A673 (cell line): ENCODE data around the gene EZR. TPM values are rescaled to one million over a fixed set of nuclear protein-coding genes. Genes with fewer than 3 reads are reported as not detected.

Experiments
- BruUV-seq: library from RNA; stranded (reverse); fragments of 400-500 nt; replicated peaks from 2 replicates; lab custom pipeline; 2021; lab: Mats Ljungman, UMichigan
- CTCF ChIA-PET: fragments of 300-600 bp; sonication (Branson Sonifier 250); formaldehyde crosslinking; loops from one replicate; lab custom pipeline; 2022; ENCODE audit warnings: antibody characterized with exemption; lab: Charles Lee
- POLR2A ChIA-PET: fragments of 300-600 bp; sonication (Branson Sonifier 250); formaldehyde crosslinking; loops from one replicate; lab custom pipeline; 2022; ENCODE audit warnings: antibody characterized with exemption; ENCODE audit not compliant: low non-redundant PET; lab: Charles Lee
- DNase-seq: peaks from one replicate; pipeline ENCODE4 v3.0.0-alpha.2; 2015; ENCODE audit warnings: low spot score
- H3K27ac ChIP-seq: fragments of 200-600 bp; sonication (generic); 2 replicates; pipeline ENCODE4 v1.5.1; 2016; ENCODE audit warnings: mixed run types, low read depth, mild to moderate bottlenecking, mixed read lengths, antibody characterized with exemption, low read length; ENCODE audit not compliant: poor library complexity, severe bottlenecking
- H3K27me3 ChIP-seq: fragments of 200-600 bp; sonication (generic); replicated peaks from 2 replicates; pipeline ENCODE4 v1.6.1; 2017; ENCODE audit warnings: mixed run types, low read depth, mild to moderate bottlenecking, mixed read lengths, antibody characterized with exemption, low read length; ENCODE audit not compliant: insufficient read depth, poor library complexity
- H3K36me3 ChIP-seq: fragments of 200-600 bp; sonication (generic); 2 replicates; pipeline ENCODE4 v1.6.1; 2016; ENCODE audit warnings: mixed run types, mild to moderate bottlenecking, mixed read lengths, antibody characterized with exemption, low read length; ENCODE audit not compliant: insufficient read depth, poor library complexity, severe bottlenecking
- H3K4me1 ChIP-seq: fragments of 200-600 bp; sonication (generic); 2 replicates; pipeline ENCODE4 v1.6.1; 2017; ENCODE audit warnings: mixed run types, mild to moderate bottlenecking, mixed read lengths, antibody characterized with exemption, low read length; ENCODE audit not compliant: insufficient read depth, poor library complexity, severe bottlenecking
- H3K4me3 ChIP-seq: fragments of 200-600 bp; sonication (generic); 2 replicates; pipeline ENCODE4 v1.5.1; 2016; ENCODE audit warnings: low read depth, mixed run types, mild to moderate bottlenecking, mixed read lengths, low read length; ENCODE audit not compliant: poor library complexity, severe bottlenecking
- H3K9me3 ChIP-seq: fragments of 200-600 bp; sonication (generic); 2 replicates; pipeline ENCODE4 v1.6.1; 2016; ENCODE audit warnings: mixed run types, low read depth, mild to moderate bottlenecking, mixed read lengths, antibody characterized with exemption, low read length; ENCODE audit not compliant: poor library complexity, severe bottlenecking
- CTCF ChIP-seq: fragments of 300-800, 200-600 bp; sonication (generic); conservative IDR thresholded peaks from 2 replicates; pipeline ENCODE4 v1.5.1; 2017; ENCODE audit warnings: low read depth, mild to moderate bottlenecking, antibody characterized with exemption, low read length, moderate library complexity, mixed read lengths
- EZH2 ChIP-seq: fragments of 200-600 bp; sonication (generic); IDR thresholded peaks from 2 replicates; pipeline ENCODE4 v1.6.1; 2017; ENCODE audit warnings: borderline replicate concordance, low read depth, mild to moderate bottlenecking, mixed read lengths, antibody characterized with exemption, low read length; ENCODE audit not compliant: poor library complexity, severe bottlenecking
- intact Hi-C: fragments of 100-400 bp; cut with micrococcal nuclease; formaldehyde crosslinking; loops from one replicate; pipeline ENCODE4 v1.10.0; 2022; ENCODE audit not compliant: unreplicated experiment
- total RNA-seq: library from RNA; stranded (reverse); gene quantifications from 2 replicates; pipeline ENCODE4 v1.2.3, GENCODE V29; 2021

Gene EZR
- total RNA-seq, 1 experiment from 2014 or later, result 144 TPM

- DNase-seq, result no peak
- H3K27ac ChIP-seq, result no peak overlapping the region
- H3K4me3 ChIP-seq, result no peak overlapping the region
- no peaks in the 10 kb centered on the region for H3K9me3 ChIP-seq
- no TSS peak for BruUV-seq
- intact Hi-C loops, result no loop called here
- ChIA-PET CTCF (no interaction called here), POLR2A (no interaction called here)
- H3K36me3 ChIP-seq, result peaks cover 20% of the 10 kb centered on the region
- H3K4me1 ChIP-seq, result no peaks in the 10 kb centered on the region
- TF ChIP-seq EZH2 (no peak), CTCF (no peak)
- H3K27me3 ChIP-seq, result no peaks in the 10 kb centered on the region
Observed at GRCh38 chr6:158761746-158762145, 57.4 kb downstream of the EZR start.

- TF ChIP-seq CTCF (no peak), EZH2 (no peak)
- Histone ChIP-seq H3K4me1 (no peaks in the 10 kb centered on the region), H3K9me3 (no peaks in the 10 kb centered on the region), H3K4me3 (no peak overlapping the region), H3K27me3 (no peaks in the 10 kb centered on the region), H3K27ac (no peak overlapping the region), H3K36me3 (peaks cover 10% of the 10 kb centered on the region)
- intact Hi-C loops, result no loop called here
- CTCF ChIA-PET, result no interaction called here
- POLR2A ChIA-PET, result no interaction called here
- no TSS peak for BruUV-seq
- no peak for DNase-seq
Observed at GRCh38 chr6:158760618-158761250, 58.4 kb downstream of the EZR start.

GRCh38 chr6:158759966-158760617 is 59.1 kb downstream of the EZR start:
- H3K4me1 ChIP-seq, result no peaks in the 10 kb centered on the region
- no peaks in the 10 kb centered on the region for H3K9me3 ChIP-seq
- no TSS peak for BruUV-seq
- no peak for DNase-seq
- H3K36me3 ChIP-seq, result peaks cover 4% of the 10 kb centered on the region
- intact Hi-C loops, result no loop called here
- CTCF ChIA-PET, result interaction anchor here (1.0 kb wide), 1 partner anchor 42 kb away, joined by 3 read pairs; no protein-coding TSS in a partner anchor
- no peak overlapping the region for H3K4me3 ChIP-seq
- no peaks in the 10 kb centered on the region for H3K27me3 ChIP-seq
- H3K27ac ChIP-seq, result no peak overlapping the region
- TF ChIP-seq CTCF (no peak), EZH2 (no peak)
- POLR2A ChIA-PET, result no interaction called here
